Loucy (cell line): ENCODE measurements around the gene PRR15L.

ENCODE experiments used
- H2AFZ ChIP-seq: fragments of 200-600 bp; sonication (generic); 2 replicates; pipeline ENCODE4 v1.6.0; 2016; ENCODE audit warnings: antibody characterized with exemption, mild to moderate bottlenecking, low read length, moderate library complexity
- H3F3A ChIP-seq: fragments of 200-600 bp; 2 replicates; pipeline ENCODE4 v1.6.0; 2016; ENCODE audit warnings: antibody characterized with exemption, low read depth, mild to moderate bottlenecking
- H3K27me3 ChIP-seq: fragments of 200-600 bp; sonication (generic); 2 replicates; pipeline ENCODE4 v1.6.1; 2014; ENCODE audit warnings: low read length, mild to moderate bottlenecking; ENCODE audit not compliant: insufficient read depth, poor library complexity, severe bottlenecking
- H3K36me3 ChIP-seq: fragments of 200-600 bp; sonication (generic); 2 replicates; pipeline ENCODE4 v1.6.1; 2016; ENCODE audit warnings: low read length; ENCODE audit not compliant: insufficient read depth
- H3K4me1 ChIP-seq: fragments of 200-600 bp; sonication (generic); 2 replicates; pipeline ENCODE4 v1.5.1; 2014; ENCODE audit warnings: low read length, mild to moderate bottlenecking; ENCODE audit not compliant: insufficient read depth, poor library complexity, severe bottlenecking
- H3K4me2 ChIP-seq: fragments of 200-600 bp; sonication (generic); 2 replicates; pipeline ENCODE4 v1.6.0; 2014; ENCODE audit warnings: antibody characterized with exemption, low read length, low read depth, mild to moderate bottlenecking; ENCODE audit not compliant: poor library complexity, severe bottlenecking
- H3K4me3 ChIP-seq: fragments of 200-600 bp; sonication (generic); 2 replicates; pipeline ENCODE4 v1.5.1; 2014; ENCODE audit warnings: low read length, mild to moderate bottlenecking, mixed read lengths; ENCODE audit not compliant: poor library complexity, severe bottlenecking
- H3K79me2 ChIP-seq: fragments of 200-600 bp; sonication (generic); 2 replicates; pipeline ENCODE4 v1.6.1; 2014; ENCODE audit warnings: low read length; ENCODE audit not compliant: insufficient read depth
- H3K9ac ChIP-seq: fragments of 200-600 bp; sonication (generic); 2 replicates; pipeline ENCODE4 v1.6.0; 2014; ENCODE audit warnings: mild to moderate bottlenecking, low read depth, low read length, moderate library complexity; ENCODE audit not compliant: poor library complexity, severe bottlenecking
- H3K9me2 ChIP-seq: fragments of 200-600 bp; sonication (generic); replicated peaks from 2 replicates; pipeline ENCODE4 v1.6.1; 2016; ENCODE audit warnings: low read depth, low read length, mixed read lengths
- H3K9me3 ChIP-seq: fragments of 200-600 bp; sonication (generic); 2 replicates; pipeline ENCODE4 v1.6.1; 2014; ENCODE audit warnings: mild to moderate bottlenecking, antibody characterized with exemption, low read length, low read depth; ENCODE audit not compliant: insufficient read depth
- H4K20me1 ChIP-seq: fragments of 200-600 bp; sonication (generic); 2 replicates; pipeline ENCODE4 v1.6.0; 2014; ENCODE audit warnings: antibody characterized with exemption, low read length, mild to moderate bottlenecking; ENCODE audit not compliant: insufficient read depth, poor library complexity, severe bottlenecking
- CTCF ChIP-seq: fragments of 200-600 bp; sonication (generic); conservative IDR thresholded peaks from 2 replicates; pipeline ENCODE4 v1.5.1; 2014; ENCODE audit warnings: mild to moderate bottlenecking, antibody characterized with exemption, low read length
- EZH2phosphoT487 ChIP-seq: fragments of 200-600 bp; IDR thresholded peaks from 2 replicates; pipeline ENCODE4 v1.6.1; 2018; ENCODE audit warnings: antibody characterized with exemption, mild to moderate bottlenecking, moderate library complexity, borderline replicate concordance

The PRR15L gene

GRCh38 chr17:47913050-47913449 lies 44.6 kb downstream of the PRR15L start:
- H3K4me2 ChIP-seq, result no peak overlapping the region
- no peaks in the 10 kb centered on the region for H3K9me2 ChIP-seq
- peaks cover 1% of the 10 kb centered on the region for H3K4me1 ChIP-seq
- H2AFZ ChIP-seq, result no peak overlapping the region
- H3K9ac ChIP-seq, result no peak overlapping the region
- H3K79me2 ChIP-seq, result no peaks in the 10 kb centered on the region
- H3F3A ChIP-seq, result no peaks in the 10 kb centered on the region
- TF ChIP-seq CTCF, result no peak
- TF ChIP-seq EZH2phosphoT487, result no peak
- H3K4me3 ChIP-seq, result no peak overlapping the region
- H3K27me3 ChIP-seq, result no peaks in the 10 kb centered on the region
- H3K9me3 ChIP-seq, result no peaks in the 10 kb centered on the region
- H3K36me3 ChIP-seq, result peaks cover 13% of the 10 kb centered on the region; the same call in 1 of the 2 replicates
- no peaks in the 10 kb centered on the region for H4K20me1 ChIP-seq

- Histone ChIP-seq H4K20me1 (no peaks in the 10 kb centered on the region), H3K9ac (no peak overlapping the region)
Observed at GRCh38 chr17:47907932-47908562, 49.6 kb downstream of the PRR15L start.

GRCh38 chr17:47906443-47906842 lies 51.2 kb downstream of the PRR15L start:
- Histone ChIP-seq H3K9ac (no peak overlapping the region), H2AFZ (no peak overlapping the region), H3K36me3 (no peaks in the 10 kb centered on the region), H3K79me2 (no peaks in the 10 kb centered on the region; the same call in 1 of the 2 replicates), H3K9me3 (no peaks in the 10 kb centered on the region), H4K20me1 (no peaks in the 10 kb centered on the region), H3K4me1 (peaks cover 5% of the 10 kb centered on the region), H3K4me2 (no peak overlapping the region), H3K9me2 (no peaks in the 10 kb centered on the region), H3K27me3 (no peaks in the 10 kb centered on the region), H3K4me3 (no peak overlapping the region), H3F3A (no peaks in the 10 kb centered on the region)
- no peak for TF ChIP-seq CTCF

More at GRCh38 chr17:47907932-47908562, 49.6 kb downstream of the PRR15L start:
- Histone ChIP-seq H3K27me3 (no peaks in the 10 kb centered on the region), H3K9me3 (no peaks in the 10 kb centered on the region), H2AFZ (no peak overlapping the region), H3K4me1 (peaks cover 5% of the 10 kb centered on the region), H3K9me2 (no peaks in the 10 kb centered on the region), H3K79me2 (no peaks in the 10 kb centered on the region; the same call in 1 of the 2 replicates), H3F3A (no peaks in the 10 kb centered on the region), H3K36me3 (no peaks in the 10 kb centered on the region), H3K4me2 (no peak overlapping the region), H3K4me3 (no peak overlapping the region)
- TF ChIP-seq EZH2phosphoT487, result no peak
- TF ChIP-seq CTCF, result no peak
